ENCODE measurements around the gene RGS9. TPM values are rescaled to one million over a fixed set of nuclear protein-coding genes. Genes with fewer than 3 reads are reported as not detected.

RGS9 gene
- total and polyA plus RNA-seq, 8 donors: 1.2 to 13.9 (median 3.4) TPM

DNA sequence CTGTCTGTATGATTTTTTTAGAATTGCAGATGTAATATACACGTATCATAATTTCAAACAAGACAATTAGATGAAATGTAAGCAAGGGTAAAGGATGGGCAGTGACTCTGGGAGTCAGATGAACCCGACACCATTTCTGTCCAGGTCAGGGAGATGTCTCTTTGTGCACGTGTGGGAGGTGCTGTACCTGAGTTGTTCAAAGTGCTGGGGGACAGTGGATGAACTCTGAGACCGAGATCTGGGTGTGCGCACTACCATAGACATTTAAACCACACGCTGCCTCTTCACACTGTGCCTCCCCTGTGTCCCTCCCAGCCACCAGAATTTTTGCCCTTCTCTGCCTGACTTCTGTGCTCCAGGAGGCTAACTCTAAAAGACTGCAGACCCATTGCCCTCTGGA is 5.9 kb upstream of the RGS9 start:
- H3K27ac ChIP-seq: no peak overlapping the region
- no peak for ATAC-seq
- H3K27me3 ChIP-seq: no peaks in the 10 kb centered on the region
- intact Hi-C loops (cut with DNase I): no loop called here
- H3K4me3 ChIP-seq: no peak overlapping the region
- no peak for DNase-seq
- WGBS, 2 donors: 71 to 72% methylated on average over 6 of the region's 6 CpGs
- H3K9me3 ChIP-seq: no peaks in the 10 kb centered on the region
- TF ChIP-seq, protein P1, sequence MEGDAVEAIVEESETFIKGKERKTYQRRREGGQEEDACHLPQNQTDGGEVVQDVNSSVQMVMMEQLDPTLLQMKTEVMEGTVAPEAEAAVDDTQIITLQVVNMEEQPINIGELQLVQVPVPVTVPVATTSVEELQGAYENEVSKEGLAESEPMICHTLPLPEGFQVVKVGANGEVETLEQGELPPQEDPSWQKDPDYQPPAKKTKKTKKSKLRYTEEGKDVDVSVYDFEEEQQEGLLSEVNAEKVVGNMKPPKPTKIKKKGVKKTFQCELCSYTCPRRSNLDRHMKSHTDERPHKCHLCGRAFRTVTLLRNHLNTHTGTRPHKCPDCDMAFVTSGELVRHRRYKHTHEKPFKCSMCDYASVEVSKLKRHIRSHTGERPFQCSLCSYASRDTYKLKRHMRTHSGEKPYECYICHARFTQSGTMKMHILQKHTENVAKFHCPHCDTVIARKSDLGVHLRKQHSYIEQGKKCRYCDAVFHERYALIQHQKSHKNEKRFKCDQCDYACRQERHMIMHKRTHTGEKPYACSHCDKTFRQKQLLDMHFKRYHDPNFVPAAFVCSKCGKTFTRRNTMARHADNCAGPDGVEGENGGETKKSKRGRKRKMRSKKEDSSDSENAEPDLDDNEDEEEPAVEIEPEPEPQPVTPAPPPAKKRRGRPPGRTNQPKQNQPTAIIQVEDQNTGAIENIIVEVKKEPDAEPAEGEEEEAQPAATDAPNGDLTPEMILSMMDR (IDR thresholded peaks at IDR 0.05): no peak
- H3K4me1 ChIP-seq: no peaks in the 10 kb centered on the region
- FAIRE-seq: no peak
- H3K36me3 ChIP-seq: no peaks in the 10 kb centered on the region

DNA sequence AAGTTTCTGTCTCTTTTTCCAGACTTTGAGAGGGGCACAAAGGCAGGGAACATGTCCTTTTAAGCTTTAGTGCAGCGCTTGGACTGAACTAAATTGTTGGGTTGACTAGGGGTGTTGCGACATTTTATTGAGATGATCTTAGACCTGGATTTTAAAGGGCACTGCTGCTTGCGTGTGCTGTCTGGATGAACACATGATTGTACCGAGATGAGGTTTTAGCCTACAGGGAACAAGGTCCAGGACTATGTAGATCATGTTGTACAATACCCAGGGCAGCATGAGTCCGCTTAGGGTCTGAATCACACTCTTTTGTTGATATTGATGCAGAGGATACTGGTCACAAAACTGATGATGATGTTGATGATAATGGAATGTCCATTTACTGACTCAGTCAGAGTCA is 5.2 kb upstream of the RGS9 start:
- ATAC-seq (no peak), FAIRE-seq (no peak)
- WGBS, 2 donors: 87 to 94% methylated on average over 5 of the region's 5 CpGs

DNA sequence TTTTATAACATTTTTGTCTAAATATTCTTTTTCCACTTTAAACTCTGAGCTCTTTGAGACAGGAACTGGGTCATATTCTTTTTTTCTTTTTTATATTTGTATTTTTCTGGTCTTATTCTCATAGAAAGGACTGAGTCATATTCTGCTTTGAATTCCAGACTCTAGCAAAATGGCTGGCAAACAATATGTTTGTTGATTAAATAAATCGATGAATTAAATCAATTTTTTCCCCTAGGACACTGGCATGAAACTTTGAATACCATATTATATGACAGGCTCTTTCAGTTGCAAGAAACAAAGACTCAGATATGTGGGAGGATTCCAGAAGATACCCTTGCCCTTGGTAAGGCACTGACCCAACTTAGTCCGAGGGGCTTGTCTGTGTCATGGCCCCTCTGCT is 3.1 kb upstream of the RGS9 start:
- intact Hi-C loops (cut with DNase I): no loop called here
- Histone ChIP-seq H3K9me3 (no peaks in the 10 kb centered on the region), H3K27ac (no peak overlapping the region), H3K27me3 (no peaks in the 10 kb centered on the region), H3K4me1 (no peaks in the 10 kb centered on the region), H3K4me3 (no peak overlapping the region), H3K36me3 (no peaks in the 10 kb centered on the region)
- WGBS, 2 donors: 39 to 42% methylated on average over 2 of the region's 2 CpGs
- TF ChIP-seq, protein P1 (IDR thresholded peaks at IDR 0.05): no peak
- ATAC-seq (no peak), DNase-seq (no peak), FAIRE-seq (no peak)

More for the DNA sequence above, 5.2 kb upstream of the RGS9 start:
- no peak for DNase-seq
- TF ChIP-seq, protein P1 (IDR thresholded peaks at IDR 0.05): no peak
- Histone ChIP-seq H3K9me3 (no peaks in the 10 kb centered on the region), H3K4me3 (no peak overlapping the region), H3K4me1 (no peaks in the 10 kb centered on the region), H3K27ac (no peak overlapping the region), H3K36me3 (no peaks in the 10 kb centered on the region), H3K27me3 (no peaks in the 10 kb centered on the region)
- intact Hi-C loops (cut with DNase I): no loop called here

DNA sequence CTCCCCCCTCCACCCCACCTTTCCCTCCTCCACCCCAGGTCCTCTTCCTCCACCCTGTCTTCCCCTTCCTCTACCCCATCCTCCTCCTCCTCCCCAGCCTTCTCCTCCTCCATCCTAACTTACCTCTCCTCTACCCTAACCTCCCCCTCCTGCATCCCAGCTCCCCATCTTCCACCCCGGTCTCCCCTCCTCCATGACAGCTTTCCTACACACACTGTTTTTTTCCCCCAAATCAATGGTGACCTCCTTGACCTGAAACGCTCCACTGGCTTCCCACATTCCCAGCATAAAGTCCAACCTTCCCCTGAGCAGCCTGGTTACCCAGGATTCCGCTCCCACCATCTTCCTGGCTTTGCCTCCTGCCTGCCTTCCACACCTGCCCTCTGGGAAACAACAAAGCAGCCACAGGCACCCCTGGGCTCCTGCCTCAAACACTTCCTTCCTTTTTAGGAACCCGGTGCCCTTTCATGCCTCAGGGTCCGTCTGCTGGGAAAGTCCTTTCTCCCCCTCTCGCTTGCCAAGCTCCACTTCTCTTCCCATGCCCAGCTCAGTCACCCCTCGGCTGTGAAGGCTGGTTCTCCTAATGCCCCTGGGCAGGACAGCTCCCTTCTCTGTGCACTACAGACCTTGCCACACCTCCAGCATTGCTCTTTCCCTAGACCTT is 2.1 kb downstream of the RGS9 start:
- DNase-seq (no peak), ATAC-seq (no peak), FAIRE-seq (no peak)
- TF ChIP-seq, protein P1 (IDR thresholded peaks at IDR 0.05): no peak
- Histone ChIP-seq H3K9me3 (no peaks in the 10 kb centered on the region), H3K4me1 (no peaks in the 10 kb centered on the region), H3K27me3 (no peaks in the 10 kb centered on the region), H3K36me3 (no peaks in the 10 kb centered on the region), H3K27ac (no peak overlapping the region), H3K4me3 (no peak overlapping the region)
- WGBS, 2 donors: 53 to 58% methylated on average over 7 of the region's 7 CpGs
- intact Hi-C loops (cut with DNase I): no loop called here

DNA sequence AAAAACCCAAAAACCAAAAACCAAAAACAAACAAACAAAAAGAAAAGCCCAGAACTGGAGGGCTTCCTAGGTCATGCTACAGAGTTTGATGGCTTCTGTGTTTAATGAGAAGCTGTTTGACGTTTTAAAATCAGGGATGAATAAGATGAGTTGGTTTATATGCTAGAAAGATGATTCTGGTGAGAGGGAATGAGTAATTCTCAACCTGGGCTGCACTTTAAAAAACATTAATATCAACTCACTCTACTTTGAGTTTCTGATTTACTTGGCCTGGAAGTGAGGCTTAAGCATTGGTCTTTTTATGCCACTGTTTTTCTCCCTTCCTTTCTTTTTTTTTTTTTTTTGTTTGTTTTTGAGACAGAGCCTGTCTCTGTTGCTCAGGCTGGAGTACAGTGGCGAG is 5.1 kb downstream of the RGS9 start:
- TF ChIP-seq, protein P1 (IDR thresholded peaks at IDR 0.05): no peak
- ATAC-seq: no peak
- intact Hi-C loops (cut with DNase I): no loop called here
- no peak for FAIRE-seq
- no peak for DNase-seq
- 66 to 69% methylated on average over 2 of the region's 2 CpGs for WGBS, 2 donors
- Histone ChIP-seq H3K27ac (no peak overlapping the region), H3K27me3 (no peaks in the 10 kb centered on the region), H3K4me1 (no peaks in the 10 kb centered on the region), H3K4me3 (no peak overlapping the region), H3K9me3 (no peaks in the 10 kb centered on the region), H3K36me3 (no peaks in the 10 kb centered on the region)

Data from pancreas (tissue), 10 donors.